Stomach (tissue), 9 donors: ENCODE data around the gene FSIP1. TPM values are rescaled to one million over a fixed set of nuclear protein-coding genes. Genes with fewer than 3 reads are reported as not detected.
A peak's percentile ranks its signal among the peaks of the same experiment; 100 is the strongest.

Source experiments
- DNase-seq, 2 donors: peaks; one replicate each; pipeline versions ENCODE4 v3.0.0 to v3.0.0-alpha.2; 2013 to 2019
- H3K27ac ChIP-seq, 5 donors: fragments of 200-600 bp in 4 of 5; sonication (generic) in 4 of 5; one replicate each; pipeline ENCODE4 v1.5.1; 2013 to 2019; ENCODE audit warnings: mild to moderate bottlenecking in 1 of 5, moderate library complexity in 1 of 5
- H3K27me3 ChIP-seq, 3 donors: fragments of 200-600 bp; sonication (generic); one replicate each; pipeline ENCODE4 v1.5.1; 2017 to 2019; ENCODE audit warnings: mixed run types in 1 of 3
- H3K36me3 ChIP-seq, 4 donors: fragments of 200-600 bp; sonication (generic); 1 replicate in 3 of 4; 2 replicates in 1 of 4; pipeline ENCODE4 v1.5.1; 2016 to 2019
- H3K4me1 ChIP-seq, 4 donors: fragments of 200-600 bp; sonication (generic); one replicate each; pipeline ENCODE4 v1.5.1; 2016 to 2019
- H3K4me3 ChIP-seq, 4 donors: fragments of 200-600 bp; sonication (generic) in 3 of 4; one replicate each; pipeline ENCODE4 v1.5.1; 2016 to 2019; ENCODE audit warnings: mild to moderate bottlenecking in 1 of 4
- H3K9me3 ChIP-seq, 4 donors: fragments of 200-600 bp; sonication (generic); one replicate each; pipeline ENCODE4 v1.5.1; 2016 to 2019
- EP300 ChIP-seq: sonication (generic); formaldehyde crosslinking; IDR thresholded peaks from one replicate; pipeline ENCODE4 v1.6.1; 2017; ENCODE audit warnings: antibody characterized with exemption
- POLR2A ChIP-seq, 4 donors: fragments of 450-650 bp; IDR thresholded peaks; one replicate each; pipeline ENCODE4 v1.6.1; 2016; ENCODE audit warnings: antibody characterized with exemption in 4 of 4, control low read depth in 2 of 4, mild to moderate bottlenecking in 1 of 4, moderate library complexity in 1 of 4
- POLR2AphosphoS5 ChIP-seq, 3 donors: sonication (generic); formaldehyde crosslinking; IDR thresholded peaks; one replicate each; pipeline ENCODE4 v1.6.1; 2016; ENCODE audit warnings: antibody characterized with exemption in 3 of 3
- WGBS, 5 donors: extraction: QIAGEN DNeasy Blood & Tissue Kit in 3 of 5; methylation state at CpG; one replicate each; pipeline versions ENCODE4 v1.1.5 to v1.1.7; 2013 to 2018; 5-methylcytosine and 5-hydroxymethylcytosine counted together
- intact Hi-C: fragments of 100-400 bp; cut with DNase I; formaldehyde crosslinking; loops from one replicate; pipeline ENCODE4 v1.15.1; 2023; ENCODE audit warnings: low total_unique reads
- polyA plus RNA-seq, 3 donors: library from polyadenylated mRNA; stranded (reverse); fragments of 200-250 nt; gene quantifications; one replicate each; pipeline ENCODE4 v1.2.3, GENCODE V29; 2013
- total RNA-seq, 5 donors: library from RNA; depleted of rRNA; stranded (reverse); fragments of >200 nt; gene quantifications; one replicate each; pipeline versions ENCODE4 v1.1.0 to v1.2.3, GENCODE V29; 2014 to 2016
- TF ChIP-seq, protein P1 (sequence below), 7 experiments: fragments of 450-650 bp in 4 of 7; fragments of 200-600 bp in 3 of 7; sonication (generic) in 3 of 7; IDR thresholded peaks; one replicate each; pipeline ENCODE4 v1.5.1; 2016 to 2019; ENCODE audit warnings: antibody characterized with exemption in 7 of 7, control low read depth in 2 of 7, mild to moderate bottlenecking in 1 of 7
- donor health status: healthy with polysubstance abuse.
- donor health status: Bipolar disorder and iron deficiency.
- donor health status: healthy.

Gene FSIP1
- total and polyA plus RNA-seq, 8 donors: 0.08 to 141 (median 0.66) TPM

DNA sequence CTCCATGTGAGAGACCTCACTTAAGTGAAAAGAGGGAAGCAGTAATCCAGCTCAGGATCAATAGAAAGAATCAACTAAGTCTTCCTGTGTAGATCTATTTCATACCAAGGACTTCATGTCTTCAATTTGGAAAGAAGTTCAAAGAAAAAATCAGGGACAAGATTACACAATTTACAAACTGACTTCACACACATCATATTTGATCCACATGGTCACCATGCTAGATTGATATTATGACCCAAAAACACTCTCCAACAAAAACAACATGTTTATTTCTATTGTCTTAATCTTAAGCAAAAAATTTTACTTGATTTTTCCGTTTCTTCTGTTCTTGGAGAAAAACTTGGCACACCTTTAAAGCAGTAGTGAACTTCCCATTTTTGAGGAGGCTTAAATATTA is 125.5 kb downstream of the FSIP1 start:
- Histone ChIP-seq H3K9me3 (no peaks in the 10 kb centered on the region), H3K4me3 (no peak overlapping the region), H3K27me3 (no peaks in the 10 kb centered on the region), H3K27ac (no peak overlapping the region), H3K4me1 (no peaks in the 10 kb centered on the region), H3K36me3 (no peaks in the 10 kb centered on the region)
- TF ChIP-seq, protein P1, sequence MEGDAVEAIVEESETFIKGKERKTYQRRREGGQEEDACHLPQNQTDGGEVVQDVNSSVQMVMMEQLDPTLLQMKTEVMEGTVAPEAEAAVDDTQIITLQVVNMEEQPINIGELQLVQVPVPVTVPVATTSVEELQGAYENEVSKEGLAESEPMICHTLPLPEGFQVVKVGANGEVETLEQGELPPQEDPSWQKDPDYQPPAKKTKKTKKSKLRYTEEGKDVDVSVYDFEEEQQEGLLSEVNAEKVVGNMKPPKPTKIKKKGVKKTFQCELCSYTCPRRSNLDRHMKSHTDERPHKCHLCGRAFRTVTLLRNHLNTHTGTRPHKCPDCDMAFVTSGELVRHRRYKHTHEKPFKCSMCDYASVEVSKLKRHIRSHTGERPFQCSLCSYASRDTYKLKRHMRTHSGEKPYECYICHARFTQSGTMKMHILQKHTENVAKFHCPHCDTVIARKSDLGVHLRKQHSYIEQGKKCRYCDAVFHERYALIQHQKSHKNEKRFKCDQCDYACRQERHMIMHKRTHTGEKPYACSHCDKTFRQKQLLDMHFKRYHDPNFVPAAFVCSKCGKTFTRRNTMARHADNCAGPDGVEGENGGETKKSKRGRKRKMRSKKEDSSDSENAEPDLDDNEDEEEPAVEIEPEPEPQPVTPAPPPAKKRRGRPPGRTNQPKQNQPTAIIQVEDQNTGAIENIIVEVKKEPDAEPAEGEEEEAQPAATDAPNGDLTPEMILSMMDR (IDR thresholded peaks at IDR 0.05): no peak
- TF ChIP-seq POLR2A (IDR thresholded peaks at IDR 0.05): no peak
- no peak for TF ChIP-seq POLR2AphosphoS5 (IDR thresholded peaks at IDR 0.05)
- TF ChIP-seq EP300: no peak
- intact Hi-C loops: no loop called here
- DNase-seq: no peak
- 81 to 92% (median 89%) methylated on average over 1 of the region's 1 CpG for WGBS, 5 donors

DNA sequence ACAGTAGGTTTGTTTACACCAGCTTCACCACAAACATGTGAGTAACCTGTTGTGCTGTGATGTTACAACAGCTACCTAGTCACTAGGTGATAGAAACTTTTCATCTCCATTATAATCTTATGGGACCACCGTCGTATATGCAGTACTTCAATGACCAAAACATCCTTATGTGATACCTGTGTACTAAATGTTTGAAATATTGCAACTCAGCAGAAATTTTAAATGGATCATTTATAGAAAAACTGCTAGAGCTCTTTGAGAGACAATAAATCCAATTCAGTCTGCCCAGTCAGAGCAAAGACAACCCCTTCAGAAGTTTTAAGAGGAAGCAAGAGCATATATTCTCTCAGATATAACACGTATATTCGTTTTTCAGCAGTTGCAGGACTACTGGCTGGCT is 128.3 kb downstream of the FSIP1 start:
- intact Hi-C loops: no loop called here
- Histone ChIP-seq H3K9me3 (no peaks in the 10 kb centered on the region), H3K4me1 (no peaks in the 10 kb centered on the region), H3K27me3 (no peaks in the 10 kb centered on the region), H3K36me3 (no peaks in the 10 kb centered on the region), H3K27ac (no peak overlapping the region), H3K4me3 (no peak overlapping the region)
- WGBS, 5 donors: 88 to 93% (median 89%) methylated on average over 4 of the region's 4 CpGs
- TF ChIP-seq, protein P1 (IDR thresholded peaks at IDR 0.05): no peak
- TF ChIP-seq POLR2A (IDR thresholded peaks at IDR 0.05): no peak
- no peak for TF ChIP-seq POLR2AphosphoS5 (IDR thresholded peaks at IDR 0.05)
- TF ChIP-seq EP300: no peak
- no peak for DNase-seq

DNA sequence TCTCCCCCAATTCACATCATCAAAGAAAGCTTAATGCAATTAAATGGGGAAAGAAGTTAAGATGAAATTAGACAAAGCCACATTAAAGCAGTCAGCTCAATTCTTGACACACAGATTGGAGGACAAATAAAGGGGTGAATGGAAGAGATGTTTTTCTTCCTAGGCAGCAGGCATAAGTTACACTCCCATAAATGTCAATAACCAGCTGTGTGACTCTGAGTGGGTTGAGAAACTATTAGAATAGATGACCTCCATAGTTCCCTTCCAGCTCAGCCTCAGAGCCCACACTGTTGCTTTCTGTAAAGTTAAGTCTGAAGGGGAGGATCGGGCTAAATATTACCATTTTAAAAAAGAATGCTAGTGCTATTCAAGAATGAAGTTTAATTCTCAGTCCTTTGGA is 130.8 kb downstream of the FSIP1 start:
- TF ChIP-seq, protein P1 (IDR thresholded peaks at IDR 0.05): no peak
- TF ChIP-seq POLR2AphosphoS5 (IDR thresholded peaks at IDR 0.05) (no peak), POLR2A (IDR thresholded peaks at IDR 0.05) (no peak), EP300 (no peak)
- H3K4me1 ChIP-seq: no peaks in the 10 kb centered on the region
- H3K4me3 ChIP-seq: no peak overlapping the region
- H3K36me3 ChIP-seq: no peaks in the 10 kb centered on the region
- no peak overlapping the region for H3K27ac ChIP-seq
- H3K9me3 ChIP-seq: no peaks in the 10 kb centered on the region
- intact Hi-C loops: no loop called here
- H3K27me3 ChIP-seq: no peaks in the 10 kb centered on the region
- DNase-seq: peak in 1 of 2 donors; percentile 30
- WGBS, 5 donors: 26 to 37% (median 33%) methylated on average over 1 of the region's 1 CpG

DNA sequence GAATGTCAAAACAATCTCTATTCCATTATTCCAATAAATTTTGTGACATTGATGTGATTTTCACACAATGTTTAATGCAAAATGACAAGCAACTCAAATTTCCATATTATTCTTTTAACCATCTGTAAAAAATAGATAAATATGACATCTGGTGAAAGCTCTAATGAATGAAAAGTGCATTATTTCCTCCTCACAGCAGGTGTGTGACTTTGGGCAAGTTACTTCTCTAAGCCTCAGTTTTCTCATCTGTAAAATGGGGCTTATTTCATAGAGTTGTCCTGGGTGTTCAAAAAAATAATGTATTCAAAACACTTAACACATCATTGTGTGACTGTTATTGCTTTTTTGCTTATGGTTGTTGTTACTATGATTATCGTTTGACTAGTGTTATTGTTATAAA is 131.3 kb downstream of the FSIP1 start:
- Histone ChIP-seq H3K4me1 (no peaks in the 10 kb centered on the region), H3K36me3 (no peaks in the 10 kb centered on the region), H3K4me3 (no peak overlapping the region), H3K27me3 (no peaks in the 10 kb centered on the region), H3K27ac (no peak overlapping the region), H3K9me3 (no peaks in the 10 kb centered on the region)
- intact Hi-C loops: no loop called here
- DNase-seq: no peak
- 70 to 86% (median 77%) methylated on average over 1 of the region's 1 CpG for WGBS, 5 donors
- no peak for TF ChIP-seq EP300
- TF ChIP-seq, protein P1 (IDR thresholded peaks at IDR 0.05): no peak
- TF ChIP-seq POLR2AphosphoS5 (IDR thresholded peaks at IDR 0.05): no peak
- TF ChIP-seq POLR2A (IDR thresholded peaks at IDR 0.05): no peak
